ENCODE measurements around the gene PPP1R12C. TPM values are rescaled to one million over a fixed set of nuclear protein-coding genes. Genes with fewer than 3 reads are reported as not detected.

The PPP1R12C gene
- 55.2 to 86.5 TPM (median 80.7 TPM) in 5 replicates for total RNA-seq (2022; extraction: Qiagen RNA extraction)

GRCh38 chr19:55116859-55117662 lies at the start of gene PPP1R12C:
PPP1R12C (minus strand) TSS chr19:55117637; CDS start chr19:55117543, 94 bp downstream.

GRCh38 chr19:55166530-55167268 lies 49.3 kb upstream of the PPP1R12C start, which contains the start of gene DNAAF3:
DNAAF3 (minus strand) TSS chr19:55166613; CDS start chr19:55166413, 200 bp downstream.

GRCh38 chr19:55157064-55157908 lies 39.8 kb upstream of the PPP1R12C start, which contains the start of gene TNNI3:
TNNI3 (minus strand) TSS chr19:55157732; CDS start chr19:55157589, 143 bp downstream.

GRCh38 chr19:55149078-55150003 lies 31.9 kb upstream of the PPP1R12C start, which contains the start of gene TNNT1:
TNNT1 (minus strand) TSS chr19:55149206; CDS start chr19:55147157, 2,049 bp downstream.

GRCh38 chr19:55075371-55075998 lies 42.0 kb downstream of the PPP1R12C start, which contains the start of gene EPS8L1:
EPS8L1 (plus strand) TSS chr19:55075869; CDS start chr19:55076445, 576 bp downstream.

GRCh38 chr19:55062735-55063491 lies 54.5 kb downstream of the PPP1R12C start, which contains the start of gene RDH13:
RDH13 (minus strand) TSS chr19:55063148; CDS start chr19:55063032, 116 bp downstream.

Other genes with a start within 250 kb of the PPP1R12C start
- gene FCAR, start 243.4 kb downstream of the PPP1R12C start, total RNA-seq (2022; extraction: Qiagen RNA extraction): not detected in 5 replicates
- gene NCR1, start 211.5 kb downstream of the PPP1R12C start, total RNA-seq (2022; extraction: Qiagen RNA extraction): not detected in 5 replicates
- 0.01 to 0.13 TPM (median 0.02 TPM) in 3 of 5 replicates, not detected in the others for gene NLRP7, start 170.1 kb downstream of the PPP1R12C start, total RNA-seq (2022; extraction: Qiagen RNA extraction)
- gene NLRP2, start 151.3 kb downstream of the PPP1R12C start, total RNA-seq (2022; extraction: Qiagen RNA extraction): 24.7 to 26.9 TPM (median 25.3 TPM) in 5 replicates
- gene GP6, start 79.4 kb downstream of the PPP1R12C start, total RNA-seq (2022; extraction: Qiagen RNA extraction): 0.04 to 0.23 TPM (median 0.07 TPM) in 5 replicates
- 16.3 to 22.1 TPM (median 20.4 TPM) in 5 replicates for gene RDH13, start 54.5 kb downstream of the PPP1R12C start, total RNA-seq (2022; extraction: Qiagen RNA extraction)
- 3.2 to 6.5 TPM (median 5.6 TPM) in 5 replicates for gene EPS8L1, start 41.8 kb downstream of the PPP1R12C start, total RNA-seq (2022; extraction: Qiagen RNA extraction)
- 108 to 151 TPM (median 139 TPM) in 5 replicates for gene TNNT1, start 31.6 kb upstream of the PPP1R12C start, total RNA-seq (2022; extraction: Qiagen RNA extraction)
- 5.9 to 8.2 TPM (median 7.5 TPM) in 5 replicates for gene TNNI3, start 40.1 kb upstream of the PPP1R12C start, total RNA-seq (2022; extraction: Qiagen RNA extraction)
- 4.6 to 5.9 TPM (median 5.4 TPM) in 5 replicates for gene DNAAF3, start 49.0 kb upstream of the PPP1R12C start, total RNA-seq (2022; extraction: Qiagen RNA extraction)
- 1.9 to 5.0 TPM (median 3.5 TPM) in 5 replicates for gene SYT5, start 62.7 kb upstream of the PPP1R12C start, total RNA-seq (2022; extraction: Qiagen RNA extraction)
- 2.8 to 4.5 TPM (median 3.7 TPM) in 5 replicates for gene PTPRH, start 91.9 kb upstream of the PPP1R12C start, total RNA-seq (2022; extraction: Qiagen RNA extraction)
- gene TMEM86B, start 111.1 kb upstream of the PPP1R12C start, total RNA-seq (2022; extraction: Qiagen RNA extraction): 1.8 to 4.7 TPM (median 4.1 TPM) in 5 replicates
- 84.6 to 114 TPM (median 113 TPM) in 5 replicates for gene PPP6R1, start 141.4 kb upstream of the PPP1R12C start, total RNA-seq (2022; extraction: Qiagen RNA extraction)
- gene HSPBP1, start 162.5 kb upstream of the PPP1R12C start, total RNA-seq (2022; extraction: Qiagen RNA extraction): 121 to 154 TPM (median 139 TPM) in 5 replicates
- 2.8 to 3.4 TPM (median 3.3 TPM) in 5 replicates for gene BRSK1, start 166.4 kb upstream of the PPP1R12C start, total RNA-seq (2022; extraction: Qiagen RNA extraction)
- not detected in 5 replicates for gene TMEM150B, start 207.7 kb upstream of the PPP1R12C start, total RNA-seq (2022; extraction: Qiagen RNA extraction)
- gene KMT5C, start 222.2 kb upstream of the PPP1R12C start, total RNA-seq (2022; extraction: Qiagen RNA extraction): 5.2 to 6.3 TPM (median 6.0 TPM) in 5 replicates
- gene COX6B2, start 237.1 kb upstream of the PPP1R12C start, total RNA-seq (2022; extraction: Qiagen RNA extraction): 0.61 to 1.1 TPM (median 0.83 TPM) in 5 replicates
- gene GARIN5B, start 245.6 kb upstream of the PPP1R12C start, total RNA-seq (2022; extraction: Qiagen RNA extraction): 0.03 to 0.14 TPM (median 0.12 TPM) in 5 replicates

Measured in A549 treated with AZD2906 at 1 μM for 4 hours (cell line).